Stomach (tissue), 9 donors: Measurements from ENCODE around the gene ZNF460. TPM values are rescaled to one million over a fixed set of nuclear protein-coding genes. Genes with fewer than 3 reads are reported as not detected.

Source experiments
- DNase-seq, 2 donors: peaks; one replicate each; pipeline versions ENCODE4 v3.0.0 to v3.0.0-alpha.2; 2013 to 2019
- H3K27ac ChIP-seq, 5 donors: fragments of 200-600 bp in 4 of 5; sonication (generic) in 4 of 5; one replicate each; pipeline ENCODE4 v1.5.1; 2013 to 2019; ENCODE audit warnings: mild to moderate bottlenecking in 1 of 5, moderate library complexity in 1 of 5
- H3K27me3 ChIP-seq, 3 donors: fragments of 200-600 bp; sonication (generic); one replicate each; pipeline ENCODE4 v1.5.1; 2017 to 2019; ENCODE audit warnings: mixed run types in 1 of 3
- H3K36me3 ChIP-seq, 4 donors: fragments of 200-600 bp; sonication (generic); 1 replicate in 3 of 4; 2 replicates in 1 of 4; pipeline ENCODE4 v1.5.1; 2016 to 2019
- H3K4me1 ChIP-seq, 4 donors: fragments of 200-600 bp; sonication (generic); one replicate each; pipeline ENCODE4 v1.5.1; 2016 to 2019
- H3K4me3 ChIP-seq, 4 donors: fragments of 200-600 bp; sonication (generic) in 3 of 4; one replicate each; pipeline ENCODE4 v1.5.1; 2016 to 2019; ENCODE audit warnings: mild to moderate bottlenecking in 1 of 4
- H3K9me3 ChIP-seq, 4 donors: fragments of 200-600 bp; sonication (generic); one replicate each; pipeline ENCODE4 v1.5.1; 2016 to 2019
- CTCF ChIP-seq, 7 experiments: fragments of 450-650 bp in 4 of 7; fragments of 200-600 bp in 3 of 7; sonication (generic) in 3 of 7; IDR thresholded peaks; one replicate each; pipeline ENCODE4 v1.5.1; 2016 to 2019; ENCODE audit warnings: antibody characterized with exemption in 7 of 7, control low read depth in 2 of 7, mild to moderate bottlenecking in 1 of 7
- EP300 ChIP-seq: sonication (generic); formaldehyde crosslinking; IDR thresholded peaks from one replicate; pipeline ENCODE4 v1.6.1; 2017; ENCODE audit warnings: antibody characterized with exemption
- POLR2A ChIP-seq, 4 donors: fragments of 450-650 bp; IDR thresholded peaks; one replicate each; pipeline ENCODE4 v1.6.1; 2016; ENCODE audit warnings: antibody characterized with exemption in 4 of 4, control low read depth in 2 of 4, mild to moderate bottlenecking in 1 of 4, moderate library complexity in 1 of 4
- POLR2AphosphoS5 ChIP-seq, 3 donors: sonication (generic); formaldehyde crosslinking; IDR thresholded peaks; one replicate each; pipeline ENCODE4 v1.6.1; 2016; ENCODE audit warnings: antibody characterized with exemption in 3 of 3
- WGBS, 5 donors: extraction: QIAGEN DNeasy Blood & Tissue Kit in 3 of 5; methylation state at CpG; one replicate each; pipeline versions ENCODE4 v1.1.5 to v1.1.7; 2013 to 2018; 5-methylcytosine and 5-hydroxymethylcytosine counted together
- intact Hi-C: fragments of 100-400 bp; cut with DNase I; formaldehyde crosslinking; loops from one replicate; pipeline ENCODE4 v1.15.1; 2023; ENCODE audit warnings: low total_unique reads
- polyA plus RNA-seq, 3 donors: library from polyadenylated mRNA; stranded (reverse); fragments of 200-250 nt; gene quantifications; one replicate each; pipeline ENCODE4 v1.2.3, GENCODE V29; 2013
- total RNA-seq, 5 donors: library from RNA; depleted of rRNA; stranded (reverse); fragments of >200 nt; gene quantifications; one replicate each; pipeline versions ENCODE4 v1.1.0 to v1.2.3, GENCODE V29; 2014 to 2016
- donor health status: healthy with polysubstance abuse.
- donor health status: Bipolar disorder and iron deficiency.
- donor health status: healthy.

The ZNF460 gene
- total and polyA plus RNA-seq, 8 donors, result 0.25 to 140 (median 48.6) TPM

- peaks cover 19 to 31% (median 24%) of the 10 kb centered on the region in 4 donors for H3K36me3 ChIP-seq
- peaks cover 0 to 43% (median 32%) of the 10 kb centered on the region in 4 donors for H3K9me3 ChIP-seq
- WGBS, 5 donors, result 0 to 2% (median 1%) methylated on average over 31 to 71 of the region's 71 CpGs
- H3K4me1 ChIP-seq, result peaks cover 14 to 29% (median 22%) of the 10 kb centered on the region in 4 donors
- peak within 1 kb of the TSS; percentile 76 to 95 (median 84) for H3K4me3 ChIP-seq
- peak; percentile 95 to 99 for DNase-seq
- H3K27ac ChIP-seq, result peak within 1 kb of the TSS; percentile 64 to 92 (median 87)
- TF ChIP-seq CTCF (IDR thresholded peaks at IDR 0.05) (no peak), POLR2A (IDR thresholded peaks at IDR 0.05) (peak in 1 of 4 donors; percentile 17), POLR2AphosphoS5 (IDR thresholded peaks at IDR 0.05) (peak; percentile 76 to 86 (median 85)), EP300 (no peak)
- H3K27me3 ChIP-seq, result peaks cover 0 to 18% (median 14%) of the 10 kb centered on the region in 3 donors
- intact Hi-C loops, result no loop called here
Measured at GRCh38 chr19:57320180-57321084, 40.1 kb downstream of the ZNF460 start, which contains the start of gene ZNF543. Gene ZNF543, plus strand, starts transcription at chr19:57320472. Its CDS starts 382 bp downstream, at chr19:57320854.

GRCh38 chr19:57321116-57321515 is 40.8 kb downstream of the ZNF460 start:
- Histone ChIP-seq H3K9me3 (peaks cover 4 to 49% (median 39%) of the 10 kb centered on the region in 4 donors), H3K4me1 (peaks cover 14 to 29% (median 22%) of the 10 kb centered on the region in 4 donors), H3K27ac (peak overlapping the region in 4 of 5 donors; percentile 86 to 92 (median 89)), H3K4me3 (peak overlapping the region; percentile 76 to 95 (median 84)), H3K27me3 (peaks cover 0 to 18% (median 14%) of the 10 kb centered on the region in 3 donors), H3K36me3 (peaks cover 25 to 38% (median 31%) of the 10 kb centered on the region in 4 donors)
- TF ChIP-seq CTCF (IDR thresholded peaks at IDR 0.05), result no peak
- no peak for TF ChIP-seq EP300
- no peak for TF ChIP-seq POLR2AphosphoS5 (IDR thresholded peaks at IDR 0.05)
- TF ChIP-seq POLR2A (IDR thresholded peaks at IDR 0.05), result no peak
- DNase-seq, result peak in 1 of 2 donors; percentile 42
- intact Hi-C loops, result no loop called here
- 27 to 37% (median 29%) methylated on average over 8 of the region's 8 CpGs for WGBS, 5 donors

GRCh38 chr19:57321751-57322150 is 41.5 kb downstream of the ZNF460 start:
- peaks cover 0 to 18% (median 14%) of the 10 kb centered on the region in 3 donors for H3K27me3 ChIP-seq
- no peak for DNase-seq
- TF ChIP-seq POLR2A (IDR thresholded peaks at IDR 0.05) (no peak), POLR2AphosphoS5 (IDR thresholded peaks at IDR 0.05) (no peak), EP300 (no peak), CTCF (IDR thresholded peaks at IDR 0.05) (no peak)
- peaks cover 6 to 56% (median 46%) of the 10 kb centered on the region in 4 donors for H3K9me3 ChIP-seq
- intact Hi-C loops, result no loop called here
- peak overlapping the region in 3 of 4 donors; percentile 76 to 95 (median 83) for H3K4me3 ChIP-seq
- peaks cover 14 to 29% (median 22%) of the 10 kb centered on the region in 4 donors for H3K4me1 ChIP-seq
- WGBS, 5 donors, result 54 to 88% (median 69%) methylated on average over 3 of the region's 3 CpGs
- no peak overlapping the region for H3K27ac ChIP-seq
- peaks cover 32 to 44% (median 37%) of the 10 kb centered on the region in 4 donors for H3K36me3 ChIP-seq

GRCh38 chr19:57324992-57325391 is 44.7 kb downstream of the ZNF460 start:
- Histone ChIP-seq H3K4me3 (no peak overlapping the region), H3K4me1 (peaks cover 14 to 24% (median 20%) of the 10 kb centered on the region in 4 donors), H3K9me3 (peaks cover 26 to 82% (median 69%) of the 10 kb centered on the region in 4 donors), H3K27ac (no peak overlapping the region), H3K27me3 (no peaks in the 10 kb centered on the region), H3K36me3 (peaks cover 57 to 76% (median 69%) of the 10 kb centered on the region in 4 donors)
- DNase-seq, result no peak
- TF ChIP-seq POLR2AphosphoS5 (IDR thresholded peaks at IDR 0.05) (no peak), CTCF (IDR thresholded peaks at IDR 0.05) (no peak), POLR2A (IDR thresholded peaks at IDR 0.05) (no peak), EP300 (no peak)
- intact Hi-C loops, result no loop called here
